Kidney tubule cell (primary cell): ENCODE data around the gene CIROP.

Experiments
- DNase-seq: peaks from one replicate; pipeline ENCODE4 v3.0.0-alpha.2; 2018; ENCODE audit warnings: low spot score

Gene CIROP

GRCh38 chr14:23051141-23052057 is 53.4 kb downstream of the CIROP start:
- DNase-seq: no peak
